ENCODE results near the gene DNAI1.

DNAI1 gene

GRCh38 chr9:34554211-34555001, 95.8 kb downstream of the DNAI1 start:
- Histone ChIP-seq H3K27me3 (ENCODE audit: control insufficient read depth in 1 of 2, insufficient read depth in 1 of 2, low read length in 2 of 2) (peaks cover 32 to 57% of the 10 kb centered on the region in 2 experiments), H2AK5ac (ENCODE audit: low read length, severe bottlenecking) (no peak overlapping the region), H2BK120ac (ENCODE audit: low read depth, low read length) (no peak overlapping the region), H3K4me3 (ENCODE audit: insufficient read depth in 1 of 2, low read depth in 1 of 2, low read length in 2 of 2) (no peak overlapping the region), H3K79me1 (replicated peaks; ENCODE audit: low read length, poor library complexity, severe bottlenecking) (no peaks in the 10 kb centered on the region), H3K23ac (ENCODE audit: low read length in 2 of 2) (no peak overlapping the region), H3K4ac (ENCODE audit: low read depth in 1 of 2, low read length in 2 of 2) (no peak overlapping the region), H3K4me1 (ENCODE audit: control insufficient read depth, insufficient read depth, low read depth, low read length) (peaks cover 10% of the 10 kb centered on the region), H2BK12ac (ENCODE audit: low read length in 2 of 2) (no peak overlapping the region), H2BK5ac (ENCODE audit: low read depth, low read length, poor library complexity, severe bottlenecking) (no peak overlapping the region), H4K8ac (ENCODE audit: low read length) (no peak overlapping the region), H3K36me3 (ENCODE audit: control insufficient read depth in 1 of 2, insufficient read depth in 2 of 2, low read depth in 1 of 2, low read length in 2 of 2) (no peaks in the 10 kb centered on the region), H3K9me3 (ENCODE audit: control insufficient read depth, low read length) (no peaks in the 10 kb centered on the region), H4K91ac (ENCODE audit: low read length) (no peak overlapping the region), H3K14ac (ENCODE audit: low read length in 2 of 2) (no peak overlapping the region), H3K4me2 (ENCODE audit: low read length, poor library complexity, severe bottlenecking) (no peak overlapping the region), H3K27ac (ENCODE audit: low read length, poor library complexity, severe bottlenecking) (no peak overlapping the region), H2AFZ (ENCODE audit: low read depth, low read length) (no peak overlapping the region), H2BK15ac (ENCODE audit: low read depth, poor library complexity, severe bottlenecking) (no peak overlapping the region), H3K18ac (ENCODE audit: low read depth in 1 of 2, low read length in 2 of 2) (no peak overlapping the region), H3K9ac (ENCODE audit: low read length) (no peak overlapping the region)
- no peak for DNase-seq
- 72% methylated on average over 16 of the region's 16 CpGs for WGBS

DNA sequence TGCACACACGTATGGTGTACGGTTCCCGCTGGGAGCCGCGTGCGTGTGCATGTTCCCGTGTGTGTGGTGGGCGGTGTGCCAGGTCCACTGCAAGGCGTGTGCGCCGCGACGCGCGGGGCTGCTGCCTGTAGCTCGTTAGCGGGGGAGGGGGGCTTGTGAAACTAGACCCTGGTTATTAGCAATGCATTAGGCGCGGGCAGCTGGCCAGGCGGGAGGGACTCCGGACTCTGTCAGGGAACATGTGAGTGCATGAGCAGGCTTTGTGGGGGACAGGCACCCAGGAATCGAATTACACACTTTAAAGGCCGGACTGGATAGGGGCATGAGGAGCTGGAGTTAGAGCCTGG, 96.4 kb downstream of the DNAI1 start:
- Histone ChIP-seq H2AFZ (ENCODE audit: low read depth, low read length) (no peak overlapping the region), H2BK15ac (ENCODE audit: low read depth, poor library complexity, severe bottlenecking) (no peak overlapping the region), H3K4me2 (ENCODE audit: low read length, poor library complexity, severe bottlenecking) (no peak overlapping the region), H4K91ac (ENCODE audit: low read length) (no peak overlapping the region), H3K9ac (ENCODE audit: low read length) (no peak overlapping the region), H2BK120ac (ENCODE audit: low read depth, low read length) (no peak overlapping the region), H3K9me3 (ENCODE audit: control insufficient read depth, low read length) (no peaks in the 10 kb centered on the region), H3K4me3 (ENCODE audit: insufficient read depth in 1 of 2, low read depth in 1 of 2, low read length in 2 of 2) (no peak overlapping the region), H2BK12ac (ENCODE audit: low read length in 2 of 2) (no peak overlapping the region), H2BK5ac (ENCODE audit: low read depth, low read length, poor library complexity, severe bottlenecking) (no peak overlapping the region), H4K8ac (ENCODE audit: low read length) (no peak overlapping the region), H3K27ac (ENCODE audit: low read length, poor library complexity, severe bottlenecking) (no peak overlapping the region), H3K23ac (ENCODE audit: low read length in 2 of 2) (no peak overlapping the region), H3K36me3 (ENCODE audit: control insufficient read depth in 1 of 2, insufficient read depth in 2 of 2, low read depth in 1 of 2, low read length in 2 of 2) (no peaks in the 10 kb centered on the region), H3K14ac (ENCODE audit: low read length in 2 of 2) (no peak overlapping the region), H2AK5ac (ENCODE audit: low read length, severe bottlenecking) (no peak overlapping the region), H3K4ac (ENCODE audit: low read depth in 1 of 2, low read length in 2 of 2) (no peak overlapping the region), H3K18ac (ENCODE audit: low read depth in 1 of 2, low read length in 2 of 2) (no peak overlapping the region), H3K79me1 (replicated peaks; ENCODE audit: low read length, poor library complexity, severe bottlenecking) (no peaks in the 10 kb centered on the region), H3K4me1 (ENCODE audit: control insufficient read depth, insufficient read depth, low read depth, low read length) (peaks cover 14% of the 10 kb centered on the region), H3K27me3 (ENCODE audit: control insufficient read depth in 1 of 2, insufficient read depth in 1 of 2, low read length in 2 of 2) (peaks cover 32 to 63% of the 10 kb centered on the region in 2 experiments)
- WGBS: 91% methylated on average over 23 of the region's 23 CpGs
- no peak for DNase-seq

DNA sequence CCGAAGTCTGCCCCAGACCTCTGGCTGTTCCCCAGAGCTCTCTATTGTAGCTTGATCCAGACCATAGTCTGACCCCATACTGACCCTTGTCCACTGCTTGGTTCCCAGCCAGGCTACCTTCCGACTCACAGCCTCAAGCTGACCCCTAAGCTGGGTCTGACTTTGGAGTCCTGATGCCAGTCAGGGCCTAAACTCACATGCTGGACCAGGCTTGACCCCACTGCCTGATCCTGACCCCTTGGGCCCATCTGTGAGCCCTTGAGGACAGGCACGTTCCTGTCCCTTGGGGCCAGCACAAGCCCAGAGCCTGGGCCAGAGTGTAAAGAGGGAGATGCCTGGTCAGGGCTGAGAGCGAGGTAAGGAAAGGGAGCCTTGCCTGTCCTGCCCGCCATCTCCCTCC, 96.9 kb downstream of the DNAI1 start:
- no peak overlapping the region for H2AK5ac ChIP-seq (ENCODE audit: low read length, severe bottlenecking)
- H3K4me3 ChIP-seq (ENCODE audit: insufficient read depth in 1 of 2, low read depth in 1 of 2, low read length in 2 of 2): no peak overlapping the region
- no peak overlapping the region for H4K91ac ChIP-seq (ENCODE audit: low read length)
- H4K8ac ChIP-seq (ENCODE audit: low read length): no peak overlapping the region
- 63% methylated on average over 3 of the region's 5 CpGs for WGBS
- H2BK5ac ChIP-seq (ENCODE audit: low read depth, low read length, poor library complexity, severe bottlenecking): no peak overlapping the region
- H3K9ac ChIP-seq (ENCODE audit: low read length): no peak overlapping the region
- no peak overlapping the region for H2AFZ ChIP-seq (ENCODE audit: low read depth, low read length)
- no peak overlapping the region for H3K18ac ChIP-seq (ENCODE audit: low read depth in 1 of 2, low read length in 2 of 2)
- no peaks in the 10 kb centered on the region for H3K36me3 ChIP-seq (ENCODE audit: control insufficient read depth in 1 of 2, insufficient read depth in 2 of 2, low read depth in 1 of 2, low read length in 2 of 2)
- H2BK120ac ChIP-seq (ENCODE audit: low read depth, low read length): no peak overlapping the region
- H2BK12ac ChIP-seq (ENCODE audit: low read length in 2 of 2): no peak overlapping the region
- no peaks in the 10 kb centered on the region for H3K9me3 ChIP-seq (ENCODE audit: control insufficient read depth, low read length)
- no peak overlapping the region for H2BK15ac ChIP-seq (ENCODE audit: low read depth, poor library complexity, severe bottlenecking)
- peaks cover 14% of the 10 kb centered on the region for H3K4me1 ChIP-seq (ENCODE audit: control insufficient read depth, insufficient read depth, low read depth, low read length)
- no peak overlapping the region for H3K23ac ChIP-seq (ENCODE audit: low read length in 2 of 2)
- no peak overlapping the region for H3K4ac ChIP-seq (ENCODE audit: low read depth in 1 of 2, low read length in 2 of 2)
- no peak for DNase-seq
- no peaks in the 10 kb centered on the region for H3K79me1 ChIP-seq (replicated peaks; ENCODE audit: low read length, poor library complexity, severe bottlenecking)
- H3K4me2 ChIP-seq (ENCODE audit: low read length, poor library complexity, severe bottlenecking): no peak overlapping the region
- H3K14ac ChIP-seq (ENCODE audit: low read length in 2 of 2): no peak overlapping the region
- no peak overlapping the region for H3K27ac ChIP-seq (ENCODE audit: low read length, poor library complexity, severe bottlenecking)
- peaks cover 32 to 68% of the 10 kb centered on the region in 2 experiments for H3K27me3 ChIP-seq (ENCODE audit: control insufficient read depth in 1 of 2, insufficient read depth in 1 of 2, low read length in 2 of 2)

- H3K27ac ChIP-seq (ENCODE audit: low read length, poor library complexity, severe bottlenecking): no peak overlapping the region
- no peak overlapping the region for H2BK5ac ChIP-seq (ENCODE audit: low read depth, low read length, poor library complexity, severe bottlenecking)
- no peak overlapping the region for H4K91ac ChIP-seq (ENCODE audit: low read length)
- no peak overlapping the region for H2BK15ac ChIP-seq (ENCODE audit: low read depth, poor library complexity, severe bottlenecking)
- no peak overlapping the region for H3K4me3 ChIP-seq (ENCODE audit: insufficient read depth in 1 of 2, low read depth in 1 of 2, low read length in 2 of 2)
- H3K4me1 ChIP-seq (ENCODE audit: control insufficient read depth, insufficient read depth, low read depth, low read length): peaks cover 14% of the 10 kb centered on the region
- H2BK120ac ChIP-seq (ENCODE audit: low read depth, low read length): no peak overlapping the region
- no peak overlapping the region for H3K18ac ChIP-seq (ENCODE audit: low read depth in 1 of 2, low read length in 2 of 2)
- H4K8ac ChIP-seq (ENCODE audit: low read length): no peak overlapping the region
- peaks cover 32 to 73% of the 10 kb centered on the region in 2 experiments for H3K27me3 ChIP-seq (ENCODE audit: control insufficient read depth in 1 of 2, insufficient read depth in 1 of 2, low read length in 2 of 2)
- no peaks in the 10 kb centered on the region for H3K79me1 ChIP-seq (replicated peaks; ENCODE audit: low read length, poor library complexity, severe bottlenecking)
- DNase-seq: no peak
- no peaks in the 10 kb centered on the region for H3K9me3 ChIP-seq (ENCODE audit: control insufficient read depth, low read length)
- 82% methylated on average over 13 of the region's 13 CpGs for WGBS
- H2AFZ ChIP-seq (ENCODE audit: low read depth, low read length): no peak overlapping the region
- H3K14ac ChIP-seq (ENCODE audit: low read length in 2 of 2): no peak overlapping the region
- H2BK12ac ChIP-seq (ENCODE audit: low read length in 2 of 2): no peak overlapping the region
- no peaks in the 10 kb centered on the region for H3K36me3 ChIP-seq (ENCODE audit: control insufficient read depth in 1 of 2, insufficient read depth in 2 of 2, low read depth in 1 of 2, low read length in 2 of 2)
- H3K4ac ChIP-seq (ENCODE audit: low read depth in 1 of 2, low read length in 2 of 2): no peak overlapping the region
- H2AK5ac ChIP-seq (ENCODE audit: low read length, severe bottlenecking): no peak overlapping the region
- H3K4me2 ChIP-seq (ENCODE audit: low read length, poor library complexity, severe bottlenecking): no peak overlapping the region
- H3K9ac ChIP-seq (ENCODE audit: low read length): no peak overlapping the region
- no peak overlapping the region for H3K23ac ChIP-seq (ENCODE audit: low read length in 2 of 2)
These were observed 97.4 kb downstream of the DNAI1 start for GRCh38 chr9:34555936-34556525.
